ENCODE measurements around the gene PTPRT. TPM values are rescaled to one million over a fixed set of nuclear protein-coding genes. Genes with fewer than 3 reads are reported as not detected.

PTPRT gene
- polyA plus RNA-seq, 3 donors: not detected

- H3K27me3 Mint-ChIP-seq (ENCODE audit: low read depth in 3 of 3): peaks cover 0 to 3% (median 0%) of the 10 kb centered on the region in 3 donors
- H3K36me3 ChIP-seq (replicated peaks in 1 of 2; ENCODE audit: control insufficient read depth in 1 of 2, insufficient read depth in 2 of 2, low read length in 2 of 2): no peaks in the 10 kb centered on the region
- TF ChIP-seq CTCF (IDR thresholded peaks at IDR 0.05): no peak
- no peaks in the 10 kb centered on the region for H3K4me1 ChIP-seq (ENCODE audit: control insufficient read depth in 1 of 2, insufficient read depth in 2 of 2, low read length in 2 of 2)
- no peak for DNase-seq
- no peak overlapping the region for H3K27ac Mint-ChIP-seq
- peaks cover 0 to 8% (median 0%) of the 10 kb centered on the region in 7 donors for H3K9me3 Mint-ChIP-seq
- H3K9ac ChIP-seq (ENCODE audit: insufficient read depth, low read length, poor library complexity, severe bottlenecking): no peak overlapping the region
- H3K36me3 Mint-ChIP-seq: no peaks in the 10 kb centered on the region
- H3K9me3 ChIP-seq (replicated peaks in 1 of 2; ENCODE audit: control insufficient read depth in 1 of 2, insufficient read depth in 1 of 2, low read length in 2 of 2): no peaks in the 10 kb centered on the region
- H2AFZ ChIP-seq (ENCODE audit: insufficient read depth, low read depth, low read length, poor library complexity, severe bottlenecking): no peak overlapping the region
- H3K27me3 ChIP-seq (ENCODE audit: control insufficient read depth in 2 of 2, insufficient read depth in 2 of 2, low read length in 2 of 2): no peaks in the 10 kb centered on the region
- no peaks in the 10 kb centered on the region for H4K20me1 ChIP-seq (ENCODE audit: insufficient read depth, low read length)
- 91% methylated on average over 1 of the region's 1 CpG for WGBS (ENCODE audit: insufficient coverage)
- H3K4me2 ChIP-seq (replicated peaks; ENCODE audit: extremely low read depth, low read length, poor library complexity, severe bottlenecking): no peak overlapping the region
- no peaks in the 10 kb centered on the region for H3K4me1 Mint-ChIP-seq
- intact Hi-C loops (cut with micrococcal nuclease): no loop called here
- H3K27ac ChIP-seq (ENCODE audit: low read depth in 1 of 2, low read length in 2 of 2): no peak overlapping the region
- no peaks in the 10 kb centered on the region for H3K79me2 ChIP-seq (ENCODE audit: insufficient read depth, low read length)
- H3K4me3 ChIP-seq (replicated peaks in 1 of 3; ENCODE audit: low read depth in 2 of 3, low read length in 3 of 3): no peak overlapping the region
- H3K4me3 Mint-ChIP-seq: no peak overlapping the region
These were observed 1106.4 kb downstream of the PTPRT start for GRCh38 chr20:42083280-42083679.

GRCh38 chr20:42082611-42083010 lies 1107.1 kb downstream of the PTPRT start:
- intact Hi-C loops (cut with micrococcal nuclease): no loop called here
- no peak for DNase-seq
- Mint-ChIP-seq H3K27me3 (ENCODE audit: low read depth in 3 of 3) (peaks cover 0 to 3% (median 0%) of the 10 kb centered on the region in 3 donors), H3K4me3 (no peak overlapping the region), H3K4me1 (no peaks in the 10 kb centered on the region), H3K36me3 (no peaks in the 10 kb centered on the region), H3K9me3 (peaks cover 0 to 10% (median 0%) of the 10 kb centered on the region in 7 donors), H3K27ac (no peak overlapping the region)
- no peaks in the 10 kb centered on the region for H3K36me3 ChIP-seq (replicated peaks in 1 of 2; ENCODE audit: control insufficient read depth in 1 of 2, insufficient read depth in 2 of 2, low read length in 2 of 2)
- H3K9ac ChIP-seq (ENCODE audit: insufficient read depth, low read length, poor library complexity, severe bottlenecking): no peak overlapping the region
- no peak overlapping the region for H3K4me3 ChIP-seq (replicated peaks in 1 of 3; ENCODE audit: low read depth in 2 of 3, low read length in 3 of 3)
- H4K20me1 ChIP-seq (ENCODE audit: insufficient read depth, low read length): no peaks in the 10 kb centered on the region
- no peaks in the 10 kb centered on the region for H3K79me2 ChIP-seq (ENCODE audit: insufficient read depth, low read length)
- no peak overlapping the region for H2AFZ ChIP-seq (ENCODE audit: insufficient read depth, low read depth, low read length, poor library complexity, severe bottlenecking)
- TF ChIP-seq CTCF (IDR thresholded peaks at IDR 0.05): no peak
- H3K9me3 ChIP-seq (replicated peaks in 1 of 2; ENCODE audit: control insufficient read depth in 1 of 2, insufficient read depth in 1 of 2, low read length in 2 of 2): no peaks in the 10 kb centered on the region
- no peaks in the 10 kb centered on the region for H3K4me1 ChIP-seq (ENCODE audit: control insufficient read depth in 1 of 2, insufficient read depth in 2 of 2, low read length in 2 of 2)
- H3K27ac ChIP-seq (ENCODE audit: low read depth in 1 of 2, low read length in 2 of 2): no peak overlapping the region
- H3K4me2 ChIP-seq (replicated peaks; ENCODE audit: extremely low read depth, low read length, poor library complexity, severe bottlenecking): no peak overlapping the region
- no CpG with 5 or more reads among the region's 1 CpG for WGBS (ENCODE audit: insufficient coverage)
- no peaks in the 10 kb centered on the region for H3K27me3 ChIP-seq (ENCODE audit: control insufficient read depth in 2 of 2, insufficient read depth in 2 of 2, low read length in 2 of 2)

Data from CD14-positive monocyte (primary cell).